ENCODE data around the gene NECTIN3.

DNA sequence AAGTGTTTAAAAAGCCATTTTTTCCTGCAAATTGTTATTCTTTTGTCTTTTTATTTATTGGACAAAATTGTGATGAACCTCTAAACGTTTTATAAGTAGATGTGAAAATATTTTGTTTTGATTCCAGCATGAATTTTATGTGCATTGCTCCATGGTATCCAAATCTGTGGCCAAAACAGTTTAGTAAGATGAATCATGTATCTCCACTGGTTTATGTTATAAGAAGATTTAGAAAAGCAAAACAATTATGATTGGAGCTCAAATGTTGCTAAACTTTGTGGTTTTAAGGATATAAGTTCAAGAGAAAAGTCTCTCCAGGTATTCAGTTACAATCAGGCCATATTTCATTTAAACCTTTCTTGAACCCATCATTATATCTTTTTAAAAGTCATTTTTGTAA, 80.9 kb downstream of the NECTIN3 start:
- TF ChIP-seq, protein P1, sequence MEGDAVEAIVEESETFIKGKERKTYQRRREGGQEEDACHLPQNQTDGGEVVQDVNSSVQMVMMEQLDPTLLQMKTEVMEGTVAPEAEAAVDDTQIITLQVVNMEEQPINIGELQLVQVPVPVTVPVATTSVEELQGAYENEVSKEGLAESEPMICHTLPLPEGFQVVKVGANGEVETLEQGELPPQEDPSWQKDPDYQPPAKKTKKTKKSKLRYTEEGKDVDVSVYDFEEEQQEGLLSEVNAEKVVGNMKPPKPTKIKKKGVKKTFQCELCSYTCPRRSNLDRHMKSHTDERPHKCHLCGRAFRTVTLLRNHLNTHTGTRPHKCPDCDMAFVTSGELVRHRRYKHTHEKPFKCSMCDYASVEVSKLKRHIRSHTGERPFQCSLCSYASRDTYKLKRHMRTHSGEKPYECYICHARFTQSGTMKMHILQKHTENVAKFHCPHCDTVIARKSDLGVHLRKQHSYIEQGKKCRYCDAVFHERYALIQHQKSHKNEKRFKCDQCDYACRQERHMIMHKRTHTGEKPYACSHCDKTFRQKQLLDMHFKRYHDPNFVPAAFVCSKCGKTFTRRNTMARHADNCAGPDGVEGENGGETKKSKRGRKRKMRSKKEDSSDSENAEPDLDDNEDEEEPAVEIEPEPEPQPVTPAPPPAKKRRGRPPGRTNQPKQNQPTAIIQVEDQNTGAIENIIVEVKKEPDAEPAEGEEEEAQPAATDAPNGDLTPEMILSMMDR (IDR thresholded peaks at IDR 0.05): no peak
- no peak for TF ChIP-seq EP300 (IDR thresholded peaks at IDR 0.05)

All from tibial nerve (tissue), 4 donors.